H1 (cell line): ENCODE data around the gene POLA2. TPM values are rescaled to one million over a fixed set of nuclear protein-coding genes. Genes with fewer than 3 reads are reported as not detected.

ENCODE experiments used
- CTCF ChIA-PET: fragments of 300-600 bp; sonication (Branson Sonifier 250); formaldehyde crosslinking; loops from one replicate; lab custom pipeline; 2021; ENCODE audit not compliant: partially characterized antibody; lab: Charles Lee
- POLR2A ChIA-PET: fragments of 300-600 bp; sonication (Branson Sonifier 250); formaldehyde crosslinking; loops from one replicate; lab custom pipeline; 2021; ENCODE audit warnings: inconsistent platforms; ENCODE audit not compliant: partially characterized antibody; lab: Charles Lee
- DNase-seq, 2 experiments: peaks; one replicate each; pipeline versions ENCODE4 v3.0.0 to v3.0.0-alpha.2; 2010 to 2022; ENCODE audit warnings: low spot score in 2 of 2, low read depth in 1 of 2, mixed read lengths in 1 of 2
- FAIRE-seq: peaks from 2 replicates; lab custom pipeline; 2011; peaks lifted over from hg19 to GRCh38; lab: Jason Lieb, UNC
- H2AFZ ChIP-seq: 2 replicates; pipeline ENCODE4 v1.8.1; 2012; ENCODE audit warnings: low read length, inconsistent platforms
- H2AK5ac ChIP-seq: 2 replicates; pipeline ENCODE4 v1.6.1; 2013; ENCODE audit warnings: low read depth, low read length
- H2BK120ac ChIP-seq: replicated peaks from 2 replicates; pipeline ENCODE3; 2013; ENCODE audit warnings: low read depth, low read length, inconsistent platforms
- H2BK12ac ChIP-seq: 2 replicates; pipeline ENCODE4 v1.6.1; 2013; ENCODE audit warnings: low read depth, low read length
- H2BK15ac ChIP-seq: 2 replicates; pipeline ENCODE4 v1.6.1; 2013; ENCODE audit warnings: low read length
- H2BK20ac ChIP-seq: 2 replicates; pipeline ENCODE4 v1.6.1; 2013; ENCODE audit warnings: low read length
- H2BK5ac ChIP-seq: 2 replicates; pipeline ENCODE4 v1.6.1; 2013; ENCODE audit warnings: low read depth, low read length
- H3K14ac ChIP-seq: 2 replicates; pipeline ENCODE4 v1.6.1; 2013; ENCODE audit warnings: inconsistent platforms; ENCODE audit not compliant: insufficient read length
- H3K18ac ChIP-seq: 2 replicates; pipeline ENCODE4 v1.6.1; 2013; ENCODE audit warnings: low read length; ENCODE audit errors: extremely low read depth
- H3K23ac ChIP-seq: 2 replicates; pipeline ENCODE4 v1.6.1; 2013; ENCODE audit warnings: inconsistent platforms; ENCODE audit not compliant: insufficient read length
- H3K23me2 ChIP-seq: 2 replicates; pipeline ENCODE4 v1.6.1; 2013; ENCODE audit warnings: low read depth, low read length
- H3K27ac ChIP-seq: 2 replicates; pipeline ENCODE4 v1.6.1; 2011; ENCODE audit warnings: low read depth, low read length, inconsistent platforms
- H3K27me3 ChIP-seq, 4 experiments: replicated peaks in 1 of 4; 1 replicate in 1 of 4; 2 replicates in 3 of 4; pipeline versions ENCODE4 v1.6.1 to v1.8.1; 2011 to 2013; ENCODE audit warnings: low read length in 3 of 4, mild to moderate bottlenecking in 3 of 4, inconsistent platforms in 2 of 4, mixed read lengths in 2 of 4, moderate library complexity in 1 of 4; ENCODE audit not compliant: control insufficient read depth in 3 of 4, insufficient read depth in 3 of 4; ENCODE audit errors: extremely low read depth in 1 of 4
- H3K36me3 ChIP-seq, 4 experiments: 2 replicates each; pipeline versions ENCODE4 v1.6.1 to v1.8.1; 2011 to 2013; ENCODE audit warnings: mild to moderate bottlenecking in 4 of 4, low read length in 3 of 4, moderate library complexity in 2 of 4, control low read depth in 1 of 4, inconsistent platforms in 1 of 4; ENCODE audit not compliant: insufficient read depth in 4 of 4, control insufficient read depth in 2 of 4
- H3K4ac ChIP-seq: replicated peaks from 2 replicates; pipeline ENCODE3; 2013; ENCODE audit warnings: low read length, low read depth, mixed read lengths, inconsistent platforms; ENCODE audit not compliant: insufficient read length
- H3K4me1 ChIP-seq, 4 experiments: replicated peaks in 1 of 4; 1 replicate in 1 of 4; 2 replicates in 3 of 4; pipeline versions ENCODE4 v1.6.1 to v1.8.1; 2011 to 2013; ENCODE audit warnings: low read length in 3 of 4, inconsistent platforms in 2 of 4, mixed read lengths in 1 of 4; ENCODE audit not compliant: insufficient read depth in 4 of 4, control insufficient read depth in 3 of 4
- H3K4me2 ChIP-seq, 2 experiments: 2 replicates each; pipeline versions ENCODE4 v1.6.1 to v1.8.1; 2011 to 2013; ENCODE audit warnings: low read depth in 2 of 2, low read length in 2 of 2, control low read depth in 1 of 2, inconsistent platforms in 1 of 2, mild to moderate bottlenecking in 1 of 2; ENCODE audit not compliant: insufficient read depth in 1 of 2
- H3K4me3 ChIP-seq, 4 experiments: fragments of 200-600, 300-600 bp in 1 of 4; sonication (generic), shearing (Covaris generic), sonication (Bioruptor Twin) in 1 of 4; 2 replicates each; pipeline versions ENCODE4 v1.5.1 to v1.8.1; 2011 to 2016; ENCODE audit warnings: low read length in 4 of 4, low read depth in 3 of 4, control low read depth in 2 of 4, inconsistent platforms in 2 of 4, mild to moderate bottlenecking in 2 of 4, mixed read lengths in 1 of 4, moderate library complexity in 1 of 4; ENCODE audit not compliant: insufficient read depth in 2 of 4; ENCODE audit errors: extremely low read depth in 1 of 4
- H3K56ac ChIP-seq: replicated peaks from 2 replicates; pipeline ENCODE3; 2013; ENCODE audit warnings: low read depth, mild to moderate bottlenecking, mixed read lengths, low read length, inconsistent platforms; ENCODE audit not compliant: insufficient read length
- H3K79me1 ChIP-seq: 2 replicates; pipeline ENCODE4 v1.6.1; 2013; ENCODE audit warnings: low read depth, low read length, control low read depth
- H3K79me2 ChIP-seq, 2 experiments: 2 replicates each; pipeline versions ENCODE4 v1.6.1 to v1.8.1; 2012 to 2013; ENCODE audit warnings: low read length in 2 of 2, mild to moderate bottlenecking in 2 of 2, inconsistent platforms in 1 of 2; ENCODE audit not compliant: insufficient read depth in 2 of 2, control insufficient read depth in 1 of 2
- H3K9ac ChIP-seq, 4 experiments: replicated peaks in 1 of 4; 1 replicate in 1 of 4; 2 replicates in 3 of 4; pipeline versions ENCODE4 v1.6.1 to v1.8.1; 2011 to 2013; ENCODE audit warnings: low read depth in 3 of 4, low read length in 3 of 4, control low read depth in 2 of 4, mild to moderate bottlenecking in 2 of 4, moderate library complexity in 2 of 4, inconsistent platforms in 1 of 4; ENCODE audit errors: extremely low read depth in 1 of 4
- H3K9me3 ChIP-seq, 2 experiments: 2 replicates each; pipeline versions ENCODE4 v1.6.1 to v1.8.1; 2012 to 2013; ENCODE audit warnings: mild to moderate bottlenecking in 2 of 2, moderate library complexity in 2 of 2, control low read depth in 1 of 2, inconsistent platforms in 1 of 2, low read depth in 1 of 2, low read length in 1 of 2, mixed read lengths in 1 of 2; ENCODE audit not compliant: insufficient read depth in 2 of 2
- H4K20me1 ChIP-seq, 2 experiments: replicated peaks in 1 of 2; 2 replicates each; pipeline versions ENCODE3 to v1.8.1; 2011 to 2013; ENCODE audit warnings: inconsistent platforms in 2 of 2, low read length in 2 of 2, mild to moderate bottlenecking in 1 of 2; ENCODE audit not compliant: insufficient read depth in 2 of 2, control insufficient read depth in 1 of 2
- H4K5ac ChIP-seq: 2 replicates; pipeline ENCODE4 v1.6.1; 2013; ENCODE audit warnings: low read length, low read depth, mixed read lengths, inconsistent platforms; ENCODE audit not compliant: insufficient read length
- H4K8ac ChIP-seq: 2 replicates; pipeline ENCODE4 v1.8.0; 2013; ENCODE audit warnings: mild to moderate bottlenecking, moderate library complexity, low read length, inconsistent platforms; ENCODE audit not compliant: insufficient read depth; ENCODE audit errors: extremely low read depth
- H4K91ac ChIP-seq: replicated peaks from 2 replicates; pipeline ENCODE3; 2013; ENCODE audit warnings: low read length, mixed read lengths, inconsistent platforms; ENCODE audit not compliant: insufficient read length
- PHF8 ChIP-seq: fragments of 200-600 bp; sonication (generic); conservative IDR thresholded peaks from 2 replicates; pipeline ENCODE4 v1.7.1; 2012; ENCODE audit warnings: low read depth, mild to moderate bottlenecking, inconsistent platforms, low read length, moderate library complexity
- WGBS, 2 experiments: shearing (Covaris generic) in 1 of 2; methylation state at CpG; one replicate each; pipeline versions ENCODE4 v1.1.6 to v1.1.7; 2013 to 2015; ENCODE audit warnings: low lambda C conversion rate in 2 of 2, mixed read lengths in 2 of 2, inconsistent platforms in 1 of 2, low coverage in 1 of 2, missing lambda C conversion rate in 1 of 2; ENCODE audit not compliant: insufficient replicate concordance in 2 of 2, insufficient coverage in 1 of 2, insufficient read length in 1 of 2; ENCODE audit errors: extremely low coverage in 1 of 2, missing lambda C conversion rate in 1 of 2; 5-methylcytosine and 5-hydroxymethylcytosine counted together
- polyA plus RNA-seq, 7 experiments: library from polyadenylated mRNA; depleted of rRNA in 3 of 7; stranded (reverse) in 5 of 7; unstranded in 2 of 7; fragments of >200 nt in 5 of 7; fragments of 200-250 nt in 2 of 7; gene quantifications; 1 replicate in 5 of 7; 2 replicates in 1 of 7; 4 replicates in 1 of 7; pipeline versions ENCODE4 v1.2.1 to v1.2.3, GENCODE V29; 2011 to 2013; ENCODE audit warnings: missing spikeins in 2 of 7, mixed read lengths in 2 of 7
- total RNA-seq: library from RNA; stranded (reverse); fragmentation: NEBNext Ultra II Directional; extraction: Animal tissue kit (Norgen Biotek cat#: 25700); gene quantifications from 2 replicates; pipeline ENCODE4 v1.2.1, GENCODE V29; 2021

POLA2 gene
- total and polyA plus RNA-seq, 2 of the 8 experiments (the other 6 are each of a cell fraction or from before 2014, with no cell fraction given), result 31.2 to 55.9 TPM

DNA sequence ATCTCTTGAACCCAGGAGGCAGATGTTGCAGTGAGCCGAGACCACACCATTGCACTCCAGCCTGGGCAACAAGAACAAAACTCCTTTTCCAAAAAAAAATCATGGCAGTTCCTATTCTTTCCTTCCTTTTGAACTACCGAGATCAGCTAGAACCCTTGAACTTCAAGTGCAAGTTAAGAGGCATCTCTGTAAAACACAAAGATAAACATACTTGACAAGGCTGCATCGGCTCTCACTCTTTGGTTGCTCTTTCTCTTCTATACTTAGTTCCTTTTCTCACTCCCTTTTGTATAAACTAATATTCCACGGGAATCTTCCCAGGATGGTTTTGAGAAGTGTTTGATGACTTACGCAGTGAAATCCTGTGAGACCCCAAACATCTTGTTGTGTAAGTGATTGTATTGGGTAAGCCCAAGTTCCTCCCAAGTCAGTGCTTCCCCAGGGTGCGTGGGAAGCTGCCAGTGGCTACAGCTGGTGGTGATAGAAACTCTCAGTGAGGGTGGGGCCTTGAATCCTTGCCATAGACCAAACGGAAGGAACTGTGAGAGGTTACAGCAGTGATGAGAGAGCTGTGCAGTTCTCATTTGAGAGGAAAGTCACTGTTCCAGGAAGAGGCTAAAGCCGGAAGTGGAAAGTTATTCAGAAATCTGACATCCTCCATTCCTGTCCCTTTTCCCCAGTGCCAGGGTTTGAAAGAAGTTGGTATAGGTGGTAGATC is 28.8 kb downstream of the POLA2 start:
- no peaks in the 10 kb centered on the region for H3K4me1 ChIP-seq
- H3K79me1 ChIP-seq, result no peaks in the 10 kb centered on the region; the same call in 1 of the 2 replicates
- no peaks in the 10 kb centered on the region for H3K27me3 ChIP-seq
- H3K23me2 ChIP-seq, result no peaks in the 10 kb centered on the region
- CTCF ChIA-PET, result interaction anchor here (1.1 to 52.8 kb wide), 4 partner anchors 4 to 64 kb away, joined by 3 to 1179 read pairs (median 592); partner anchors contain the start of genes CDC42EP2 and DPF2
- H2AK5ac ChIP-seq, result no peak overlapping the region
- no peak overlapping the region for H3K18ac ChIP-seq
- H4K20me1 ChIP-seq, result peaks cover 0 to 2% of the 10 kb centered on the region in 2 experiments
- no peak overlapping the region for H2BK20ac ChIP-seq
- no peak overlapping the region for H4K8ac ChIP-seq
- no peak overlapping the region for H4K5ac ChIP-seq
- H3K79me2 ChIP-seq, result no peaks in the 10 kb centered on the region
- H3K9me3 ChIP-seq, result no peaks in the 10 kb centered on the region
- H2BK5ac ChIP-seq, result no peak overlapping the region
- no peak overlapping the region for H2BK15ac ChIP-seq
- H3K4me2 ChIP-seq, result no peak overlapping the region
- no peak overlapping the region for H3K56ac ChIP-seq
- FAIRE-seq, result no peak
- no peak overlapping the region for H3K4me3 ChIP-seq
- POLR2A ChIA-PET, result interaction anchor here (0.8 to 3.9 kb wide), 6 partner anchors 12 to 23 kb away, joined by 3 to 34 read pairs (median 4); no protein-coding TSS in a partner anchor
- H3K36me3 ChIP-seq, result peaks cover 38 to 86% (median 65%) of the 10 kb centered on the region in 4 experiments
- no peak overlapping the region for H3K23ac ChIP-seq
- DNase-seq, result no peak
- H3K9ac ChIP-seq, result no peak overlapping the region
- no peak overlapping the region for H2AFZ ChIP-seq
- no peak overlapping the region for H3K27ac ChIP-seq
- H3K4ac ChIP-seq, result no peak overlapping the region
- H4K91ac ChIP-seq, result no peak overlapping the region
- no peak overlapping the region for H2BK12ac ChIP-seq
- no peak overlapping the region for H2BK120ac ChIP-seq
- H3K14ac ChIP-seq, result no peak overlapping the region
- WGBS, 2 experiments, result 93% methylated on average over 8 of the region's 8 CpGs; no CpG with 5 or more reads in 1 of the 2 experiments
- no peak for TF ChIP-seq PHF8
